HCT116 (cell line): ENCODE data around the gene PRR5L.

Experiments used
- CEBPB ChIP-seq: IDR thresholded peaks from 2 replicates; pipeline ENCODE4 v1.6.1; 2012; ENCODE audit warnings: low read depth
- EGR1 ChIP-seq: IDR thresholded peaks from 2 replicates; pipeline ENCODE4 v1.6.1; 2012; ENCODE audit warnings: low read depth
- EZH2 ChIP-seq: fragments of 200-600 bp; sonication (generic); IDR thresholded peaks from 2 replicates; pipeline ENCODE4 v1.6.1; 2017; ENCODE audit warnings: antibody characterized with exemption, mixed run types
- EZH2phosphoT487 ChIP-seq: fragments of 200-600 bp; IDR thresholded peaks from 2 replicates; pipeline ENCODE4 v1.6.1; 2018; ENCODE audit warnings: antibody characterized with exemption, borderline replicate concordance
- FOSL1 ChIP-seq: IDR thresholded peaks from 2 replicates; pipeline ENCODE4 v1.6.1; 2012; ENCODE audit warnings: low read depth
- POLR2A ChIP-seq: IDR thresholded peaks from 2 replicates; pipeline ENCODE4 v1.7.0; 2011; ENCODE audit warnings: borderline replicate concordance; ENCODE audit not compliant: insufficient read depth, insufficient read length; ENCODE audit errors: extremely low read depth
- POLR2AphosphoS5 ChIP-seq: IDR thresholded peaks from 2 replicates; pipeline ENCODE4 v1.6.1; 2011; ENCODE audit warnings: mild to moderate bottlenecking, low read depth, low read length, moderate library complexity
- SIN3A ChIP-seq: IDR thresholded peaks from 2 replicates; pipeline ENCODE4 v1.6.1; 2012; ENCODE audit warnings: low read depth
- ZFX ChIP-seq: fragments of 450-650 bp; IDR thresholded peaks from 2 replicates; pipeline ENCODE4 v1.6.1; 2017
- ZNF274 ChIP-seq: fragments of 200-500 bp; sonication (Bioruptor generic); IDR thresholded peaks from 2 replicates; pipeline ENCODE4 v1.6.1; 2014; ENCODE audit warnings: mild to moderate bottlenecking, low read depth, low read length, inconsistent platforms
- TF ChIP-seq, protein P1 (sequence below), 3 experiments: fragments of 200-600 bp in 1 of 3; sonication (generic) in 1 of 3; IDR thresholded peaks in 2 of 3; conservative IDR thresholded peaks in 1 of 3; 2 replicates each; pipeline ENCODE4 v1.5.1; 2012 to 2017; ENCODE audit warnings: low read depth in 2 of 3, low read length in 2 of 3, antibody characterized with exemption in 1 of 3, borderline replicate concordance in 1 of 3, control low read depth in 1 of 3, mild to moderate bottlenecking in 1 of 3, mixed read lengths in 1 of 3, mixed run types in 1 of 3, moderate library complexity in 1 of 3; ENCODE audit not compliant: insufficient read depth in 1 of 3
- TF ChIP-seq, protein P2 (sequence below): IDR thresholded peaks from 2 replicates; pipeline ENCODE4 v1.6.1; 2012
- TF ChIP-seq, protein P3 (sequence below): IDR thresholded peaks from 2 replicates; pipeline ENCODE4 v1.6.1; 2012

DNA sequence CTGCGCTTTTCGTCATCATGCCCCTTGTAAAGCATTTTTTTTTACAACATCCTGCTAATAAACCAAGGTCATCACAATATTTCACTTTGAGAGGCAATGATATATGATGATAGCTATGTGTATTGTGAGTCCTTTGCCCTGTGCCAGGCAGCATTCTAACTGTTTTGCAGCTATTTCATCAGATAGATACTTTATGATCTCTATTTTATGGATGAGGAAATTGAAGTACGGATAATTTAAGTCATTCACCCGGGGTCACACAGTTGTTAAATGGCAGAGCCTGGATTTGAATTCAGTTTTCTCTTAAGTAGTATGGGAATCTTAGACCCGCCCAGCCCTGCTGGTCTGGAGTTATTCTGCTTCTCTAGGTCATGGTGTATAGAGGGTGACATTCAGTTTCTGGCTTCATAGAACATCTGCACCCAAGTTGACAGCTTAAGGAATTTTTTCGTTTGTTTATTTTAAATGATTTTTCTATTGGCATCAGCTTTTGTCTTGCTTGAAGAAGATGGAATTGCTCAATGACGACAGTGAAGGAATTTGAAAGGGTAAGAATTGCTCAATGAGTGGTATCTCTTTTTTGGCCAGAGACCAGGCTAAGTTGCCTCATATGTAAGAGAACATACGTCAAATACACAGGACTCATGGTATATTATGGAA lies 926 bp downstream of the PRR5L start:
- TF ChIP-seq SIN3A (no peak), CEBPB (no peak), EGR1 (no peak), POLR2A (no peak), ZFX (no peak), POLR2AphosphoS5 (no peak), FOSL1 (no peak), ZNF274 (no peak), EZH2 (no peak), EZH2phosphoT487 (no peak)
- TF ChIP-seq, protein P1, sequence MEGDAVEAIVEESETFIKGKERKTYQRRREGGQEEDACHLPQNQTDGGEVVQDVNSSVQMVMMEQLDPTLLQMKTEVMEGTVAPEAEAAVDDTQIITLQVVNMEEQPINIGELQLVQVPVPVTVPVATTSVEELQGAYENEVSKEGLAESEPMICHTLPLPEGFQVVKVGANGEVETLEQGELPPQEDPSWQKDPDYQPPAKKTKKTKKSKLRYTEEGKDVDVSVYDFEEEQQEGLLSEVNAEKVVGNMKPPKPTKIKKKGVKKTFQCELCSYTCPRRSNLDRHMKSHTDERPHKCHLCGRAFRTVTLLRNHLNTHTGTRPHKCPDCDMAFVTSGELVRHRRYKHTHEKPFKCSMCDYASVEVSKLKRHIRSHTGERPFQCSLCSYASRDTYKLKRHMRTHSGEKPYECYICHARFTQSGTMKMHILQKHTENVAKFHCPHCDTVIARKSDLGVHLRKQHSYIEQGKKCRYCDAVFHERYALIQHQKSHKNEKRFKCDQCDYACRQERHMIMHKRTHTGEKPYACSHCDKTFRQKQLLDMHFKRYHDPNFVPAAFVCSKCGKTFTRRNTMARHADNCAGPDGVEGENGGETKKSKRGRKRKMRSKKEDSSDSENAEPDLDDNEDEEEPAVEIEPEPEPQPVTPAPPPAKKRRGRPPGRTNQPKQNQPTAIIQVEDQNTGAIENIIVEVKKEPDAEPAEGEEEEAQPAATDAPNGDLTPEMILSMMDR (IDR thresholded peaks at IDR 0.05 in 2 of 3, conservative IDR thresholded peaks at IDR 0.05 in 1 of 3; ENCODE audit: borderline replicate concordance in 1 of 3, insufficient read depth in 1 of 3, low read depth in 2 of 3, low read length in 2 of 3) = no peak
- TF ChIP-seq, protein P2, sequence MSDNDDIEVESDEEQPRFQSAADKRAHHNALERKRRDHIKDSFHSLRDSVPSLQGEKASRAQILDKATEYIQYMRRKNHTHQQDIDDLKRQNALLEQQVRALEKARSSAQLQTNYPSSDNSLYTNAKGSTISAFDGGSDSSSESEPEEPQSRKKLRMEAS = no peak
- TF ChIP-seq, protein P3, sequence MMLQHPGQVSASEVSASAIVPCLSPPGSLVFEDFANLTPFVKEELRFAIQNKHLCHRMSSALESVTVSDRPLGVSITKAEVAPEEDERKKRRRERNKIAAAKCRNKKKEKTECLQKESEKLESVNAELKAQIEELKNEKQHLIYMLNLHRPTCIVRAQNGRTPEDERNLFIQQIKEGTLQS = no peak
